CD4-positive, alpha-beta T cell treated with Interleukin-10 for 1 hour (primary cell): ENCODE measurements around the gene CARMIL3.

Experiments
- DNase-seq: peaks from one replicate; pipeline ENCODE4 v3.0.0-alpha.2; 2020

CARMIL3 gene

DNA sequence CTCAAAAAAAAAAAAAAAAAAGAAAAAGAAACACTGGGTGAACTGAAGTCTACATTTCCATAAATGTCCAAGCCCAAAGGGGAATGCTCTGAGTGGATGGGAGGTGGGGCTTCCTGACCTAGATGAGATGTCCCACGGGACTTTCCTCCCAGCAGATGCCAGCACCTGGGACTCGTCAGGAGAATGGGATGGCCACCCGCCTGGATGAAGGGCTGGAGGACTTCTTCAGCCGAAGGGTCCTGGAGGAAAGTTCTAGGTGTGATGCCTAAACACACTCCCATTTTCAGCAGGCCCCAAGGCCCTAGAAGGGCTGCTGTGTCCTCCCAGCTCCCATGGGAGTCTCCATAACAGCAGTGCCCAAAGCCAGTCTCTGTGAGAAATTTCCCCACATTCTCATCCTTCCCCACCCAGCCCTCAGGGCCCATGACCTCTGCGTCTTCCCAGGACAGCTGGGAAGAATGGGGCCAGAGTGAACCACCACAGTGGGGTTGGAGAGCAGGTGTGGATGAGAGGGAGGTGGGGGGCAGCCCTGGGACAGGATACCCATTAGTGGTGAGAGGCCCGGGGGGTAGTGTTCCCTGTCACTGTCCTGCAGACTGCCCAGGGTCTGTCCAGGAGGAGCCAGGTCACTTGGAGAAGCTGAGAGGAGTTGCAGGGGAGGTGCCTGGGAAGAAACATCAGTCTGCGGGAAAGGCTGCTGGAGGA, 12.4 kb downstream of the CARMIL3 start:
- DNase-seq = no peak

DNA sequence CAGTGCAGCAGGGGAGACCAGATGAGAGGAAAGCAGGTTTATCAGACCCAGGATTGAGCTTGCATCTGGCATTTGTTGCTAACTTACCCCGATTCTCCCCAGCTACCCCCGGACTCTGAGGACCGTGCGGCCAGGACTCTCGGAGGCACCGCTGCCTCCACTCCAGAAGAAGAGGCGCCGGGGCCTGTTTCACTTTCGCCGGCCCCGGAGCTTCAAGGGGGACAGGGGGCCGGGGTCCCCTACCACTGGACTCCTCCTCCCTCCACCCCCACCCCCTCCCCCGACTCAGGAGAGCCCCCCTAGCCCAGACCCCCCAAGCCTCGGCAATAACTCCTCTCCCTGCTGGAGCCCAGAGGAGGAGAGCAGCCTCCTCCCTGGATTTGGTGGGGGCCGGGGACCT, 13.0 kb downstream of the CARMIL3 start:
- no peak for DNase-seq

DNA sequence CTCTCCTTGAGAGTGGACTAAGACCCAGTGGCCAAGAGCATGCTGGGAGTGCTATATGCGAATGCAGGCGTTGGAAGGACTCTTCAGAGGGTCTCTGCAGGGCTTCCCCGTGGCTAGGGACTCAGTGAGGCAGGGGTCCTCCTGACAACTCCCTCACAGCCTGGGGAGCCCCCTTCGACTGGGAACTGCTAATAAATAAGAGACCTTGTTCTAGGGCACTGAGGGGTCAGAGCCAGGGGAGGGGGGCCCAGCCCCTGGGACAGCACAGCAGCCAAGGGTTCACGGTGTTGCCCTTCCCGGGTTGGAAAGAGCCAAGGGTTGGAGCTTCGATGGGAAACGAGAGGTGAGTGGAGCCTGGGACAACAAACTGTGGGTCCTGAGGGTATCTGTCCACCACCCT, 13.6 kb downstream of the CARMIL3 start:
- no peak for DNase-seq

DNA sequence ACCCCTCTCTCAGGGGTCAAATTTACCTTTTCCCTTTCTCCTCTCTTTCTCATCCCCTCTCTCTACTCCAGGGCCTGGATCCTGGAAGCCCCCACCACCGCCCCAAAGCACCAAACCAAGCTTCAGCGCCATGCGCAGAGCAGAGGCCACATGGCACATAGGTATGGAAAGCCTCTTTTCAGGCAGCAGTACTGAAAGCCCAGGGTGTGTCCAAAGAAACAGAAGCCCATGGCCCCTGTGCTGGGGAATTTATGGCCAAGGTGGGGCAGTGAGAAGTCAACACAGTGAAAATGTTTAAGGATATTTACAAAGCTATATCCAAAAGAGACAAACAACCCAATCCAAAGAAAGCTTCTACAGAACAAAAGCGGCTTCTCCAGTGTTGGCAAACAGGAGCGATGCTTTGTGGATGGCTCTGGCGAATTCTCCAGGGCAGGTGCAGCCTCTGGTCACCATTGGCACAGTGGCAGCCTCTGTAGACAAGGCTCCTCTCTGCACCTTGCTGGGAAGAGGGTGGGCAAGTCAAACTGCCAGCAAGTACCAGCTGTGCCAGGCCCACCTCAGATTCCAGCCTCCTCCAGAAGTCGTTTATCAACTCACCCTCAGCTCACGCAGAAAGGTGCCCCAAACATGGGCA, 14.8 kb downstream of the CARMIL3 start:
- no peak for DNase-seq

DNA sequence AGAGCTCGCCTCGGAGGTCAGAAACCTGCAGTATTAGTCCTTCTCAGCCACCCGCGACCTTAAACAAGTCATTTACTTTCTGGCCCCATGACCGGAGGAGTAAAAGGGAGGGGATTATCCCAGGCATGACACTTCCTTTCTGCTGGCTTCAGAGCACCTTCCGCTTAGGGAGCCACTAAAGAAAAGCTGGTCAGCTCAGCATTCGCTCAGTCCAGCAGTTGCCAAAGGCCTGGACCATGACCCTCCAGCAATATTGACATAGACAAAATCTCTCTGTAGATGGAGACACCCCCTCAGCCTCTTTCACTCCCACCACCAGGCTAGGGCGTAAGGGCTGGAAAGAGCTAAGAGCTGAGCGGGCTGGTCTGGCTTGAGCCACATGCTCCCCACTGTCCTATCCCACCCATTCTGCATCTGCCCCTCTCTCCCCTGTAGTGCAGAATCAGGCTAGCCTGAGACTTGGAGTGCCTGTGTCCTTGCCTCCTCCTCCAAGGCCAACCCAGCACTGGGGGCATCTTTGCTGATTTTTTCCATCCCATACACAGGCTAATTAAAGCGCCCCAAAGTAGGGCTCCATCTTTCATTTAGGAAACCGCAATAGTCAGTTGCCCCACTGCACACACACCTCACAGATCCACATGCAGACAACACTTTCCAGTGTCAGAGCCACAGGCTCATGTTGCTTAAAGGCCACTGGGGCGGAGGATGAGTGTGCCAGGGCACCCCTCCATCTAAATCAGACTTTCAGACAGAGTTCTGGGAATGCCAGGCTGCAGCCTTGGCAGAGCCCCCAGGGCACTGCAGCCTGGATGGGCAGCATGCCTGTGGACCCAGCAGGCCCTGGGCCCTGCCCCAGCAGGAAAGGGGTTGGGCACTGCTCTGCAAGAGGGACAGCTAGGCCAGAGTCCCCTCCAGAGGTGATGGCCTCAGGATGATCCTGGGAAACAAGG, 15.6 kb downstream of the CARMIL3 start:
- no peak for DNase-seq

DNA sequence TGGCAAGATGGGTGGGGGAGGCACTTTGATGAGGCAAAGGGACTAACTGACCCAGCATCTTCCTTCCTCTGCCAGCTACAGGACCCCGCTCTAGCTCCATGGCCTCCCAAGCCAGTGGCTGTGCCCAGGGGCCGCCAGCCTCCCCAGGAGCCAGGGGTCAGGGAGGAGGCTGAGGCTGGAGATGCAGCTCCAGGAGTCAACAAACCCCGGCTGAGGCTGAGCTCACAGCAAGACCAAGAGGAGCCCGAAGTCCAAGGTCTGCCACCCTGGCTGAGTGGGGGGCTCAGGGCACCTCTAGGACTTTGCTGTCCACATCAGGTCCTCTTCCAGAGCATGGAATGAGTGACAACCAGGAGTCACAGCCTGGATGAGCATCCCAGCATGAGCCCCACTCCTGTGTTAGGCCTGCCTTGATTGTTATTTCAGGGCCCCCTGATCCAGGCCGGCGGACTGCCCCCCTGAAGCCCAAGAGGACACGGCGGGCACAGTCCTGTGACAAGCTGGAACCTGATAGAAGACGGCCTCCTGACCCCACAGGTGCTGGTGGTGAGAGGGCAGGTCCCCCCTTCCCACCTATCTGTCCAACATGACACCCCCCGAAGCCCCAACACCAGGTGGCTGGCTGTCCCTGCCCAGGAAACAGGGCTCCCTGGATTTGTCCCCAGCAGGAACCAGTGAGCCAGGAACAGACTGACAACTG, 17.1 kb downstream of the CARMIL3 start:
- DNase-seq = no peak

DNA sequence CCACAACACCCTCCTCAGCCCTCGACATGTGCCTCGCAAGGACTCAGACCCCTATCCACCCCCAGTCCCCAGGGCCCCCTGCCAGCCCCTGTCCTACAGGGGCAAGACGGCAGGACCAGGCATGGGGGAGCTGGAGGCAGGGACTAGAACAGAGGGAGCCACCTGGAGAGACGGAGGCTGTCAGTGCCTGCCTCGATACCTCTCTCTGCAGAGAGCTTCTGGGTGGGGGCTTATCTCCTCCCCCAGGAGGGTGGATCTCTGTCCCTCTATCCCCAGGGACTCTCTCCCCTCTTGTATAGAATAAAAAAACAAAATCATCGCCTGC, 17.6 kb downstream of the CARMIL3 start:
- no peak for DNase-seq

DNA sequence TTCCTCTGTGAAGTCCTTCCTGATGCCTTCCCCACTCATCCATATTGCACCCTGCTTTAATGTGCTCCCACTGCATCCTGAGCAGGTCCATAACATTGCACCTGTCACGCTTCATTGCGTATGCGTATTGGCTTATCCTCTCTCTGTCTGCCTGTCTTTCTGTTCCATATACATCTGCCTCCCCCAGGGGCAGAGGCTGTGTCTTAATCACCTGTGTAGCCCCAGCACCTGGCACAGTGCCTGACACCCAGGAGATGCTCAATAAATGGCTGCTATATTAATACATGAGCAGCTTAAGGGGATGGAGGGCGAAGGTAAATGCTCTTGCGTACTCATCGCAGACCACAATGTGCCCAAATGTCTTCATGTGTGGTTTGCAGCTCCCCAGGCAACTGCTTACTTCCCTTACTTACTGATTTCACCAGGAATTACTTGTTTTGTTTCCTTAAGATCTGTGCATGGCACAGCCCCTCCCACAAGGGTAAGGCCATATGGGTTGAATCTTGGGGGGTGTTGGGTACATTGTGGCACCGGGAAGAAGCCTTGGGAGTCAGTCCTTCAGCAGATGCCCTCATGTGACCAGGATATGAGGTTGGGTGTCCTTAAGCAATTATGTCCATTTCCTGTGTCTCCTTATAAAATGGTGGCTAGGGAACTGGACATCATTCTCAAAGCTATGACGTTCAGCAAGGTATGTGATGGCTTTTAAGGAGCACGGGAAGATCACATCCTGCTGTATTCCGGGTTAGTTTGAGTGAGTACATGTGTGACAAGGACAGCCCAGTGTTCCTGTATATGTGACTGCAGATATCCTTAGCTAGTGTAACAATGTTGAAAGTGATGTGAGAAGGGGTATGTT, 18.7 kb downstream of the CARMIL3 start:
- no peak for DNase-seq

DNA sequence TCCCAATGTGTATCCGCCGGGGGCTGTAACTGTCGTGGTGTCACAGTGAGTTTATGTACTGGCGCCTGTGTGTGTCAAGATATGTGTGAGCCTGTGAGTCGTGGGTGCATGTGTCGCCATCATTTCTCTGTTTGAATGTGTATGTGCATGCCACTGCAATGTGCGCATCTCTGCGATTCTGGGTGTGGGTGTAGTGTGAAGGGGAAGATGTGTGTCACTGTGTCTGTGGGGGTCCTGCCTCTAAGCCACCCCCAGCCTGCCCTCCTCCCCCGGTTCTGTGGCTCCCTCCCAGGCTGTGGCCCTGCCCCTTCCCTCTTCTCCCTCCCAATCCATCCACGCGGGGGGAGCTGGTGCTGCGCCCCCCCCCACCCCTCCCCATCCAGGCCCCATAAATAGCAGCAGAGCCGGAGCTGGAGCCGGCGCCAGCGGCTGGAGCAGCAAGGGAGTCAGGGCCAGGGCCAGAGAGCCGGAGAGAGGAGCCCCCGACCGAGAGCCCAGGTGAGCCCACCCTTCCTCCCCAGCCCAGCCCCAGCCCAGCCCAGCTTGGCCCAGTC, 19.4 kb downstream of the CARMIL3 start, which contains the start of gene CPNE6:
Gene CPNE6 (plus strand): TSS at position 419 of the 554 bp plus-strand sequence. CDS start 1,375 bp downstream, outside the sequence.
- DNase-seq = no peak

DNA sequence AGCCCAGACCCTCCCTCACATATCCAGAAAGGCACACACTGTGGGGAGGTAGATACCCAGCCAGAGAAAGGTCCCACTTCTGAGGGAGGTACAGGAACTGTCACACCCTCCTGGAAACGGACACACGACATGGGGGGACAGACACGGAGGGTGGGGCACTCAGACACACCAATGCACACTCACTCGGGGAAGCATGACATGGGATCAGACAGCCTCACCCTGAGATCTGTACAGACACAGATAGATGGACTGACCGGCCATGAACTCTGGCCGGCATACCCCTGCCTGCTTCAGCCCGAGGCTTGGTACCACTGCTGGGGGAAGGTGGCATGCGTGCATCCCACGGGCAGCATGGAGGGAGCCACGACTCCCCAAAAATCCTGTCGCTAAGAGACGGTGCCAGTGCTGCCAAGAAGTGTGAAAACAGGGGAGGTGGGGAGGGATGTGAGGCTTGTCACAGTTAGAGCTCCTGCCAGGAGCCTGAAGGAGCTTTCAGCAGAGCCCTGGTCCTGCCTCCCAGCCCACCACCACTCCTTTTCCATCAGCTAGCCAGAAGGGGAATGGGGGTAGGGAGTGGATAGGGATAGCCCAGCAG, 20.1 kb downstream of the CARMIL3 start:
- no peak for DNase-seq

DNA sequence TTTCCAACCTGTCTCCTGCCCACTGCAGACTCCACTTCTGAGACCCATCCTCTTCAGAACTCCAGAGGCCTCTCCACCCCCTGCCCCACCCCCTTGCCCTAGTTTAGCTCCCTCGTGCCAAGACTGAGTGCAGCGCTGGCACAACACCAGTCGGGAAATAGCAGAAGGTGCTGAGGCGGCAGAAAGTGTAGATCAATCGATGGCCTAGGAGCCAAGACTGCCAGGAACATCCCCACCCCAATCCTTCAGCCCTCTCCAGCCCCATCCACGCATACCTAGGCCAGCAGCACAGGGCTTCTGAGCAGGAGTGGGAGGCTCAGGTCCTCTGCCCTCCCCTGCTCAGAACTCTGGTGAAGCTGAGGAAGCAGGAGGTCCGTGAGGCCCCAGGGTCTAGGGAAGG, 20.6 kb downstream of the CARMIL3 start:
- DNase-seq = no peak

DNA sequence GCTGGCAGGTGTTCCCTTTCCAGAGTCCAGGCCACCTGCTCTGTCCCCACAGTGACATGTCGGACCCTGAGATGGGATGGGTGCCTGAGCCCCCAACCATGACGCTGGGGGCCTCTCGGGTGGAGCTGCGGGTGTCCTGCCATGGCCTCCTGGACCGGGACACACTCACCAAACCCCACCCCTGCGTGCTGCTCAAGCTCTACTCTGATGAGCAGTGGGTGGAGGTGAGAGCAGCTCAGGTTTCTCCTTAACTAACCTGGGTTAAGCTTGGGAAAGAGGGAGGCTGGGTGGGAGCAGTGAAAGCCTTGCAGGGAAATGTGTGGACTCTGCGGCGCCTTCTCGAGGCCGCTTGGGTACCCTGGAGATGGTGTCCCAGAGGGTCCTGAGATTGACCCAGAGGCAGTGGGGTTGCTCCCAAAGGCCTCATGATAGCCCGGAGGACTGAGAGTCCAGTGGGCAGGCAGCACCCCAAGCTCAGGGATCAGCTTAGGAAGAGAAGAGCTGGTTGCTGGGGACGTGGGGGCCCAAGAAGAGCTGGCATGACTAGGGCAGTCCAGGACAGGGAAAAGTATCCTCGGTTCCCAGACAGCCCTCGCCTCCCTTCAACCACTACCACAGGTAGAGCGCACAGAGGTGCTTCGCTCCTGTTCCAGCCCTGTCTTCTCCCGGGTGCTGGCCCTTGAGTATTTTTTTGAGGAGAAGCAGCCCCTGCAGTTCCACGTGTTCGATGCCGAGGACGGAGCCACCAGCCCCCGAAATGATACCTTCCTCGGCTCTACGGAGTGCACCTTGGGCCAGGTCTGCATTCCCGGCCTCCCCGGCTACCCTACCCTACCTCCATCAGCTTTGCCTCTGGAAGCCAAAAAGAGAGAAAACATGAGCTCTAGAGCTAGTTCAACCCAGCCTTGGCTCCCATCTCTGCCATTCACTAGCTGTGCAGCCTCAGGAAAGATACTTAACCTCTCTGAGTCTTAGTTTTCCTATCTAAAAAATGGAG, 21.4 kb downstream of the CARMIL3 start:
- no peak for DNase-seq

DNA sequence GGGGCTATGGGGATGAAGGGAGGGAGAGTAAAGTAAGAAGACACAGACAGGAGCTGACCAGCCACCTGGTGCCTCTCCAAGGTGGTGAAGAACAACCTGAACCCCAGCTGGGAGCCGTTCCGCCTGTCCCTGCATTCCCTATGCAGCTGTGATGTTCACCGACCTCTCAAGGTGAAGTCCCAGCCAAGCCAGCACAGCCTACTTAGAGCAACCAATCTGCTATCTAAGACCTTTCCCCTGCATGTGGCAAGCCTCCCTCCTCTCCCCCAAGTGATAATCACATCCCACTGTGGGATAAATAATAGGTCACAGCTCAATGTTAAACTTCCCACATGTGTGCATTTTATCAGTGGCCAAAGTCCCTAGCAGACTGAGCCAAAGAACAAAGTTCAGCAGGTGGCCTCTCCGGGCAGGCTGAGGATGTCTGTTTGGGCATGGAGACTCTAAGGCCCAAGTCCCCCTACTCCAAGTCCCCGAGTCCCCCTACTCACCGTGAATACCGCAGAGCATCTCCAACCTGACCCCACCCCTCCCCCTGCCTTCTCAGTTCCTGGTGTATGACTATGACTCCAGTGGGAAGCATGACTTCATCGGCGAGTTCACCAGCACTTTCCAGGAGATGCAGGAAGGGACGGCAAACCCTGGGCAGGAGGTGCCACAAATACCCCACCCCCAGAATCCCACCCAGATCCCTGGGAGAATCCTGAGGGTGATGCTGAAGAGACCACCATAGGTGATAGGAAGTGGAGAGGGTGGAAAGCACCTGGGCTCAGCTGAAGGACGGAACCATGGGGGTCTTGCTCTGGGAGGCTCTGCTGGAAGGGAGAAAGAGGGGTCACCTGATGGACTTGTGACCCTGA, 23.0 kb downstream of the CARMIL3 start:
- no peak for DNase-seq

DNA sequence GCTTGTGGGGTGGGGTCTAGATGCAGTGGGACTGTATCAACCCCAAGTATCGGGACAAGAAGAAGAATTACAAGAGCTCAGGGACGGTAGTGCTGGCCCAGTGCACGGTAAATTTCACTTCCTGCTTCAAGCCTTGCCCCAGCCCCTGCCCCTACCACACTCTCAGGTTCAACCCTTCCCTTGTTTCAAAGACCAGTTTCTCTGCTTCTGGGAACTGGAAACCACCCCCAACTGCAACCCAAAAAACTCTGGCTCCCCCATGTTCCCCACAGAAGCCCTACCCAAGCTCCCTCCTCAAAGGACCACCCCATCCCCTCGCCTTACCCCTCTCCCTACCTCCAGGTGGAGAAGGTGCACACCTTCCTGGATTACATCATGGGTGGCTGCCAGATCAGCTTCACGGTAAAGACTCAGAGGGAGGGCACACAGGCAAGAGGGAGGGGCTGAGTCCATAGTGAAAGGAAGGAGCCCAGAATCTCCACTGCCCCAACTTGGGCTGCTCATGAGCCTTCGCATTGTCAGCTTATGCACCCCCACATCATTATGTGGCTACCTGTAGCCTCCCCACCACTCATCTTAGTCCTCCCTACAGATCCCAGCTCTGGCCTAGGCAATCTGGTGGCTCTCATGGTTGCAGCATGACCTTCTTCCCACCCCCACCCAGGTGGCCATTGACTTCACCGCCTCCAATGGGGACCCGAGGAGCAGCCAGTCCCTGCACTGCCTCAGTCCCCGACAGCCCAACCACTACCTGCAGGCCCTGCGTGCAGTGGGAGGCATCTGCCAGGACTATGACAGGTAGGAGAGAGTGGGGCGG, 23.9 kb downstream of the CARMIL3 start:
- DNase-seq = no peak

DNA sequence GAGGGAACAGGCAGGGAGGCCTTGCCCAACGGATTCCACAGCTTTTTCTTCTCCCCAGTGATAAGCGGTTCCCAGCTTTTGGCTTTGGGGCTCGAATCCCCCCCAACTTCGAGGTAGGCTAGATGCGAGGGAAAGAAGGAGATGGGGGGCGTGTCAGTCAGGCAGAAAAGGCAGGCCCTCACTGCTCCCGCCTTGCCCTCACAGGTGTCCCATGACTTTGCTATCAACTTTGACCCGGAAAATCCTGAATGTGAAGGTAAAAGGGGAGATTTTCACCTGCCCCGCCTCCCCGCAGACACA, 24.4 kb downstream of the CARMIL3 start:
- no peak for DNase-seq

DNA sequence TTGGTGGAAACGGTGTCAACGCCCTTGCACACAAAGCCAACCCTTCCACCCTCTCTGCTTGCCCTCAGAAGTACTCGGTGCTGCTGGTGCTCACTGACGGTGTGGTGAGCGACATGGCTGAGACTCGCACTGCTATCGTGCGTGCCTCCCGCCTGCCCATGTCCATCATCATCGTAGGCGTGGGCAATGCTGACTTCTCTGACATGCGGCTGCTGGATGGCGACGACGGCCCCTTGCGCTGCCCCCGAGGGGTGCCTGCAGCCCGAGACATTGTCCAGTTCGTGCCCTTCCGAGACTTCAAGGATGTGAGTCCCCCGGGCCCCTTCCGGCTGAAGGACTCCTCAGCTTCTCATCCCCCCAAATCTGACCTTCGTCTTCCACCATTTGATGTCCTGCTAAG, 25.3 kb downstream of the CARMIL3 start:
- DNase-seq = no peak

DNA sequence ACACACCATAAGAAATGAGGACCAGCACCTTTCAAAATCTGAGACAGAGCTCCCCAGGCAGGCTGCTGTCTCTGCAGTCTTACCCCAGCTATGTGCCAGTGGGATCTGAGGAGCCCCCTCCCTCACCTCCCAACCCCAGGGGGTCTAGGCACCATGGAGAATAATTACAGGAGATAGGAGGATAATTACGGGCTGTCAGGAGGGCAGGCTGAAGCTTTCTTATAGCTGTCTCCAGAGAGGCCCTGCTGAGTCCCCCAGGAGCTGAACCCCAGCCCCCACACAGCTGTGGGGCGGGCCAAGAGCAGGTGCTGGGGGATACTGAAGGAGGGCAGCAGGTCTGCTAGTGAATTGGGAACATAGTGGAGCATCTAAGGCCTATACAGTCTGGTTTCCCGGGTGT, 26.3 kb downstream of the CARMIL3 start:
- DNase-seq = no peak

DNA sequence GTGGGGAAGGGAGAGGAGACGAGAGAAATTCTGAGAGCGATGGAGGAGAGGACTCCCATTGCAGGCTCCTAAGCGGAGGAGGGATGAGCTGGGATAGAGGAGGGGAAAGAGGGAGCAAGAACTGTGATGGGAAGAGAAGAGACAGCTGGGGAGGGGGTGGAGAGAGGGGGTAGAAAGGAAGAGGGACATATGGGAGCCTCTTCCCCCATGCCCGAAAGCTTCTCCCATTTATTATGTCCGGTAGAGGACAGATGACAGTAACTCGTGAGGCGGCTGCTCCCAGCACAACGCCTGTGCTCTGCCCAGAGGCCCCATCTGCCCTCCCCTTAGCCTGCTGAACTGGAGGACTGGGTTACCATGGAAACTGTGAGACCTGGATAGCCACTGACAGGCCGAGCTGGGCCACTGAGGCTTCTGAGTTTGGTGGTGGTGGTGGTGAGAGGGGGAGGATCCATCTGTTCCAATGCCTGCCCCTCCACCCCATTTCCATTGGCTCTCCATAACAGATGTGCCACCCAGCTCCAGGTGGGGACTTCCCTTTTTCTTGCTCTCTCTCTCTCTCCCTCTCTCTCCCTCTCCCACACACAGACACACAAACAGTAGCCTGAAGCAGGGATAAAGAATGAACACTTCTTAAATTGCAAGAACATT, 27.8 kb downstream of the CARMIL3 start:
- no peak for DNase-seq
